ENCODE results near the gene CCDC154.

The CCDC154 gene

GRCh38 chr16:1431497-1432270 is 12.7 kb downstream of the CCDC154 start:
- no peak for DNase-seq (ENCODE audit: low read depth in 2 of 2)
- H3K4me3 ChIP-seq (replicated peaks in 1 of 2; ENCODE audit: low read depth in 2 of 2, low read length in 2 of 2) = no peak overlapping the region
- no peak for TF ChIP-seq CTCF (IDR thresholded peaks at IDR 0.05; ENCODE audit: low read depth, low read length)

GRCh38 chr16:1430759-1431496 is 13.4 kb downstream of the CCDC154 start, which contains the start of gene PERCC1:
PERCC1 (plus strand) TSS chr16:1431078; CDS start chr16:1432594, 1,516 bp downstream.
- H3K4me3 ChIP-seq (replicated peaks in 1 of 2; ENCODE audit: low read depth in 2 of 2, low read length in 2 of 2) = no peak within 1 kb of the TSS
- TF ChIP-seq CTCF (IDR thresholded peaks at IDR 0.05; ENCODE audit: low read depth, low read length) = no peak
- DNase-seq (ENCODE audit: low read depth in 2 of 2) = no peak

GRCh38 chr16:1430214-1430758 is 14.1 kb downstream of the CCDC154 start:
- no peak overlapping the region for H3K4me3 ChIP-seq (replicated peaks in 1 of 2; ENCODE audit: low read depth in 2 of 2, low read length in 2 of 2)
- DNase-seq (ENCODE audit: low read depth in 2 of 2) = no peak
- TF ChIP-seq CTCF (IDR thresholded peaks at IDR 0.05; ENCODE audit: low read depth, low read length) = no peak

GRCh38 chr16:1429631-1430030 is 14.7 kb downstream of the CCDC154 start:
- no peak for TF ChIP-seq CTCF (IDR thresholded peaks at IDR 0.05; ENCODE audit: low read depth, low read length)
- DNase-seq (ENCODE audit: low read depth in 2 of 2) = no peak
- no peak overlapping the region for H3K4me3 ChIP-seq (replicated peaks in 1 of 2; ENCODE audit: low read depth in 2 of 2, low read length in 2 of 2)

- DNase-seq (ENCODE audit: low read depth in 2 of 2) = no peak
- H3K4me3 ChIP-seq (replicated peaks in 1 of 2; ENCODE audit: low read depth in 2 of 2, low read length in 2 of 2) = no peak overlapping the region
- TF ChIP-seq CTCF (IDR thresholded peaks at IDR 0.05; ENCODE audit: low read depth, low read length) = no peak
Measured at GRCh38 chr16:1429012-1429411, 15.3 kb downstream of the CCDC154 start.

- peak; percentile 19 to 26 for DNase-seq (ENCODE audit: low read depth in 2 of 2)
- TF ChIP-seq CTCF (IDR thresholded peaks at IDR 0.05; ENCODE audit: low read depth, low read length) = peak; percentile 35
- no peak overlapping the region for H3K4me3 ChIP-seq (replicated peaks in 1 of 2; ENCODE audit: low read depth in 2 of 2, low read length in 2 of 2)
Measured at GRCh38 chr16:1428511-1428910, 15.8 kb downstream of the CCDC154 start.
